NOMO-1 treated with DMSO at 0.1 percent for 48 hours (cell line): ENCODE results near the gene NFKBIE.

ENCODE experiments used
- DNase-seq: peaks from one replicate; lab custom pipeline; 2025; ENCODE audit not compliant: unreplicated experiment; lab: John Stamatoyannopoulos, UW

Gene NFKBIE

GRCh38 chr6:44275271-44275748, 10.0 kb upstream of the NFKBIE start:
- no peak for DNase-seq

GRCh38 chr6:44273617-44274016, 8.3 kb upstream of the NFKBIE start:
- no peak for DNase-seq

GRCh38 chr6:44272999-44273566, 7.7 kb upstream of the NFKBIE start:
- DNase-seq = no peak

GRCh38 chr6:44272529-44272928, 7.2 kb upstream of the NFKBIE start:
- no peak for DNase-seq

- no peak for DNase-seq
Measured at GRCh38 chr6:44271914-44272313, 6.6 kb upstream of the NFKBIE start.

GRCh38 chr6:44271406-44271723, 6.0 kb upstream of the NFKBIE start:
- DNase-seq = no peak

GRCh38 chr6:44270526-44271405, 5.4 kb upstream of the NFKBIE start:
- DNase-seq = no peak

- no peak for DNase-seq
Measured at GRCh38 chr6:44269921-44270525, 4.7 kb upstream of the NFKBIE start, which contains the start of gene TMEM151B. Gene TMEM151B (plus strand): TSS chr6:44270450. CDS start chr6:44270743, 293 bp downstream.

GRCh38 chr6:44269178-44269920, 4.0 kb upstream of the NFKBIE start:
- peak; percentile 38 for DNase-seq

GRCh38 chr6:44268095-44268628, 2.8 kb upstream of the NFKBIE start:
- DNase-seq = no peak

GRCh38 chr6:44267252-44267651, 1.9 kb upstream of the NFKBIE start:
- DNase-seq = no peak

- no peak for DNase-seq
Measured at GRCh38 chr6:44266347-44266746, 996 bp upstream of the NFKBIE start.

GRCh38 chr6:44265722-44266233, 427 bp upstream of the NFKBIE start:
- DNase-seq = no peak

- DNase-seq = peak; percentile 85
Measured at GRCh38 chr6:44264154-44265006, 971 bp downstream of the NFKBIE start.

- no peak for DNase-seq
Measured at GRCh38 chr6:44263354-44264100, 1.8 kb downstream of the NFKBIE start.

GRCh38 chr6:44262467-44263353, 2.6 kb downstream of the NFKBIE start:
- no peak for DNase-seq

- DNase-seq = no peak
Measured at GRCh38 chr6:44261581-44261980, 3.8 kb downstream of the NFKBIE start.
